SK-N-MC (cell line): Measurements from ENCODE around the gene NLRP6.

ENCODE experiments used
- EZH2 ChIP-seq: fragments of 200-600 bp; sonication (generic); IDR thresholded peaks from one replicate; pipeline ENCODE4 v1.6.1; 2017; ENCODE audit warnings: antibody characterized with exemption
- POLR2AphosphoS5 ChIP-seq: IDR thresholded peaks from 2 replicates; pipeline ENCODE4 v1.6.1; 2012; ENCODE audit warnings: mild to moderate bottlenecking, low read depth, low read length, borderline replicate concordance

DNA sequence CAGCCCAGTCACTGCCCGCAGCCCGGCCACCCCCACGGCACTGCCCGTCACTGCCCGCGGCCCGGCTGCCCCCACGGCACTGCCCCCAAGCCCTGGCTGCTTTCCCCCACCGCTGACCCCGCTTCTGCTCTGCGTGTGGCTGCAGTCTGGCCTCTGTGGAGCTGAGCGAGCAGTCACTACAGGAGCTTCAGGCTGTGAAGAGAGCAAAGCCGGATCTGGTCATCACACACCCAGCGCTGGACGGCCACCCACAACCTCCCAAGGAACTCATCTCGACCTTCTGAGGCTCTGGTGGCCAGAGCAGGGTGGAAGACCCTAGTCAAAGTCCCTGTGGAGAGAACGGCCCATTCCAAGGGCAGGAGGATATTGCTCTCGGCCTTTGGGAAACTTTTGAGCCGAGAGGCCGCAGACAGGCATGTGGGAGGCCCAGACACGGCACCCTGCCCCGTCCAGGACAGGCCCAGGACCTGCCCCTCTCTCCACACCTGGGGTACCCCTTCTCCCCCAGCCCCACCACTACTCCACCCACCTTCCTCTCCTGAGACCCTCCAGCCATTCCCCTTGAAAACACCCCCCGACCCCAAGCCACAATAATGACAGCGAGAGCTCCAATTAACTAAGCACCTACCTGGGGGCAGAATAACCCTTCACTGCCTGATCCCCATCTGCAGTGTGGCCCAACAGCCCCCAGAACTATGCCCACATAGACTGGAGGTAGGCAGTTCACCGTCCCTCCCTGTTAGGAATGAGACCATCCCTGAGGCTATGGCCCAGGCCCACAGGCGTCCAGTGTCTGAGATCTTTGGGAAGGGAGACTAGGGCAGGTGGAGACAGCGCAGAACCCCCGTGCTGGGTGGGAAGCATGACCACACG, 7.0 kb downstream of the NLRP6 start:
- no peak for TF ChIP-seq POLR2AphosphoS5
- no peak for TF ChIP-seq EZH2
